Measurements from ENCODE around the gene ANXA7.
"Not testable (repeated sequence)": the region's sequence is repeated elsewhere in the genome, so short reads cannot be mapped to it uniquely, and the experiment has no call there.

Gene ANXA7

DNA sequence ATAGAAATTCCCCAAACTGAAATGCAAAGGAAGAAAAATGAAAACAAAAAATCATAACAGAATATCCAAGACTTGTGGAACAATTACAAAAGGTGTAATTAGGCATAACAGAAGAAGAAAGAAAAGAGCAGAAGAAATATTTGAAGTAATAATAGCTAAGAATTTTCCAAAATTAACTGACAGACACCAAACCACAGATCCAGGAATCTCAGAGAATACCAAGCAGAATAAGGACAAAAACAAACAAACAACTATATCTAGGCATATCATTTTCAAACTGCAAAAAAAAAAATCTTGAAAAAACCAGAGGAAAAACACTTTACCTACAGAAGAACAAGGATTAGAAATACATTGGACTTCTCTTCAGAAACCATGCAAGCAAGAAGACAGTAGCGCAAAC is 80.7 kb downstream of the ANXA7 start:
- DNase-seq, result no peak

DNA sequence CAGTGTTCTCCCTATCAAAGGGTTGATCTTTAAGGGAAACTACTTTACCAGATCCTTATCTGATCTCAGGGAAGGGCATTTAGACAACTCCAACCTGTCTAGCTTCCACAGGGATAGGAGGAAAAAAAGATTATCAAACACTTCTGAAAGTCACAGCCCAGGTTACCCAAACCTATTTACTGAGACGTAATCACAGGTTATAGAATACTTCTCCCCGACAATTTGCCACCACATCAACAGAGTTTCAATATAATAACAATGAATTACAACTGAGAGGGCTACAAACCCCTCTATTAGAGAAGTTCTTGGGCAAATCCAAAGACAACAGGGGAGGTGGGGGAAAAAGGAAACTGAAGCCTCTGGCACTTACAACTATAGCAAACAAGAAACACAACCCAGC is 81.5 kb downstream of the ANXA7 start:
- no peak for DNase-seq

DNA sequence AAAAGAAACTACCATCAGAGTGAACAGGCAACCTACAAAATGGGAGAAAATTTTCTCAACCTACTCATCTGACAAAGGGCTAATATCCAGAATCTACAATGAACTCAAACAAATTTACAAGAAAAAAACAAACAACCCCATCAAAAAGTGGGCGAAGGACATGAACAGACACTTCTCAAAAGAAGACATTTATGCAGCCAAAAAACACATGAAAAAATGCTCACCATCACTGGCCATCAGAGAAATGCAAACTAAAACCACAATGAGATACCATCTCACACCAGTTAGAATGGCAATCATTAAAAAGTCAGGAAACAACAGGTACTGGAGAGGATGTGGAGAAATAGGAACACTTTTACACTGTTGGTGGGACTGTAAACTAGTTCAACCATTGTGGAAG is 85.3 kb downstream of the ANXA7 start:
- not testable (repeated sequence) for DNase-seq

DNA sequence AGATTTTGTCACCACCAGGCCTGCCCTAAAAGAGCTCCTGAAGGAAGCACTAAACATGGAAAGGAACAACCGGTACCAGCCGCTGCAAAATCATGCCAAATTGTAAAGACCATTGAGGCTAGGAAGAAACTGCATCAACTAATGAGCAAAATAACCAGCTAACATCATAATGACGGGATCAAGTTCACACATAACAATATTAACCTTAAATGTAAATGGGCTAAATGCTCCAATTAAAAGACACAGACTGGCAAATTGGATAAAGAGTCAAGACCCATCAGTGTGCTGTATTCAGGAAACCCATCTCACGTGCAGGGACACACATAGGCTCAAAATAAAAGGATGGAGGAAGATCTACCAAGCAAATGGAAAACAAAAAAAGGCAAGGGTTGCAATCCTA is 88.6 kb downstream of the ANXA7 start:
- not testable (repeated sequence) for DNase-seq

All from stimulated activated CD4-positive, alpha-beta T cell treated with anti-CD3 and anti-CD28 coated beads, Interleukin-2, amount 100 ng/mL, for 48 hours (primary cell).